Smooth muscle cell (in vitro differentiated cells): ENCODE measurements around the gene SKAP1. TPM values are rescaled to one million over a fixed set of nuclear protein-coding genes. Genes with fewer than 3 reads are reported as not detected.
A peak's percentile ranks its signal among the peaks of the same experiment; 100 is the strongest.

Source experiments
- DNase-seq: peaks from one replicate; lab custom pipeline; 2025; ENCODE audit not compliant: unreplicated experiment; lab: John Stamatoyannopoulos, UW
- H2AFZ ChIP-seq: fragments of 200-600 bp; sonication (generic); 2 replicates; pipeline ENCODE4 v1.6.0; 2016; ENCODE audit warnings: antibody characterized with exemption, low read depth, mild to moderate bottlenecking
- H3F3A ChIP-seq: fragments of 200-600 bp; sonication (generic); 2 replicates; pipeline ENCODE4 v1.6.0; 2017; ENCODE audit warnings: antibody characterized with exemption, low read depth
- H3K27ac ChIP-seq: fragments of 200-600 bp; sonication (generic); 2 replicates; pipeline ENCODE4 v1.5.1; 2016; ENCODE audit warnings: low read depth, mild to moderate bottlenecking
- H3K27me3 ChIP-seq: fragments of 200-600 bp; sonication (generic); 2 replicates; pipeline ENCODE4 v1.6.1; 2016; ENCODE audit warnings: low read depth, mild to moderate bottlenecking
- H3K36me3 ChIP-seq: fragments of 200-600 bp; sonication (generic); 2 replicates; pipeline ENCODE4 v1.5.1; 2016; ENCODE audit warnings: low read depth
- H3K4me1 ChIP-seq: fragments of 200-600 bp; sonication (generic); 2 replicates; pipeline ENCODE4 v1.5.1; 2016; ENCODE audit warnings: low read depth
- H3K4me2 ChIP-seq: fragments of 200-600 bp; sonication (generic); 2 replicates; pipeline ENCODE4 v1.6.0; 2016; ENCODE audit warnings: mild to moderate bottlenecking
- H3K4me3 ChIP-seq: fragments of 200-600 bp; sonication (generic); 2 replicates; pipeline ENCODE4 v1.5.1; 2016; ENCODE audit warnings: mild to moderate bottlenecking
- H3K79me2 ChIP-seq: fragments of 200-600 bp; sonication (generic); 2 replicates; pipeline ENCODE4 v1.6.0; 2016; ENCODE audit warnings: low read depth, mild to moderate bottlenecking
- H3K9ac ChIP-seq: fragments of 200-600 bp; sonication (generic); 2 replicates; pipeline ENCODE4 v1.6.0; 2016; ENCODE audit warnings: low read depth
- H3K9me3 ChIP-seq: fragments of 200-600 bp; sonication (generic); replicated peaks from 2 replicates; pipeline ENCODE4 v1.5.1; 2016; ENCODE audit warnings: low read depth
- H4K20me1 ChIP-seq: fragments of 200-600 bp; sonication (generic); 2 replicates; pipeline ENCODE4 v1.6.0; 2016; ENCODE audit warnings: low read depth
- WGBS: methylation state at CpG from one replicate; pipeline ENCODE4 v1.1.7; 2016; ENCODE audit warnings: low lambda C conversion rate; 5-methylcytosine and 5-hydroxymethylcytosine counted together
- polyA plus RNA-seq: library from polyadenylated mRNA; unstranded; fragments of >200 nt; fragmentation: Nextera tagmentation; extraction: Ambion mirVana; gene quantifications from 2 replicates; pipeline ENCODE4 v1.2.1, GENCODE V29; 2016
- total RNA-seq: library from RNA; depleted of rRNA; stranded (reverse); fragments of >200 nt; gene quantifications from 2 replicates; pipeline ENCODE4 v1.2.3, GENCODE V29; 2014
- TF ChIP-seq, protein P1 (sequence below): fragments of 200-600 bp; sonication (generic); IDR thresholded peaks from 2 replicates; pipeline ENCODE4 v1.5.1; 2017; ENCODE audit warnings: borderline replicate concordance, mild to moderate bottlenecking, antibody characterized with exemption; ENCODE audit not compliant: insufficient read depth, poor library complexity, severe bottlenecking

SKAP1 gene
- total and polyA plus RNA-seq, 2 experiments from 2014 or later = not detected

GRCh38 chr17:48244121-48244711 is 185.8 kb downstream of the SKAP1 start:
- H3K4me2 ChIP-seq = peak overlapping the region; percentile 6
- H3K79me2 ChIP-seq = no peaks in the 10 kb centered on the region

GRCh38 chr17:48241770-48242497 is 188.1 kb downstream of the SKAP1 start:
- 46% methylated on average over 7 of the region's 7 CpGs for WGBS
- Histone ChIP-seq H3K4me2 (no peak overlapping the region), H2AFZ (peak overlapping the region; percentile 37), H4K20me1 (no peaks in the 10 kb centered on the region), H3K27ac (no peak overlapping the region), H3K36me3 (no peaks in the 10 kb centered on the region), H3K27me3 (no peaks in the 10 kb centered on the region), H3K4me3 (no peak overlapping the region), H3F3A (no peaks in the 10 kb centered on the region), H3K79me2 (no peaks in the 10 kb centered on the region), H3K9ac (no peak overlapping the region), H3K4me1 (peaks cover 6% of the 10 kb centered on the region), H3K9me3 (no peaks in the 10 kb centered on the region)
- DNase-seq = no peak
- TF ChIP-seq, protein P1, sequence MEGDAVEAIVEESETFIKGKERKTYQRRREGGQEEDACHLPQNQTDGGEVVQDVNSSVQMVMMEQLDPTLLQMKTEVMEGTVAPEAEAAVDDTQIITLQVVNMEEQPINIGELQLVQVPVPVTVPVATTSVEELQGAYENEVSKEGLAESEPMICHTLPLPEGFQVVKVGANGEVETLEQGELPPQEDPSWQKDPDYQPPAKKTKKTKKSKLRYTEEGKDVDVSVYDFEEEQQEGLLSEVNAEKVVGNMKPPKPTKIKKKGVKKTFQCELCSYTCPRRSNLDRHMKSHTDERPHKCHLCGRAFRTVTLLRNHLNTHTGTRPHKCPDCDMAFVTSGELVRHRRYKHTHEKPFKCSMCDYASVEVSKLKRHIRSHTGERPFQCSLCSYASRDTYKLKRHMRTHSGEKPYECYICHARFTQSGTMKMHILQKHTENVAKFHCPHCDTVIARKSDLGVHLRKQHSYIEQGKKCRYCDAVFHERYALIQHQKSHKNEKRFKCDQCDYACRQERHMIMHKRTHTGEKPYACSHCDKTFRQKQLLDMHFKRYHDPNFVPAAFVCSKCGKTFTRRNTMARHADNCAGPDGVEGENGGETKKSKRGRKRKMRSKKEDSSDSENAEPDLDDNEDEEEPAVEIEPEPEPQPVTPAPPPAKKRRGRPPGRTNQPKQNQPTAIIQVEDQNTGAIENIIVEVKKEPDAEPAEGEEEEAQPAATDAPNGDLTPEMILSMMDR = no peak

More at GRCh38 chr17:48244121-48244711, 185.8 kb downstream of the SKAP1 start:
- H3K4me3 ChIP-seq = no peak overlapping the region
- H3K9me3 ChIP-seq = no peaks in the 10 kb centered on the region
- H3K27me3 ChIP-seq = no peaks in the 10 kb centered on the region
- peaks cover 6% of the 10 kb centered on the region for H3K4me1 ChIP-seq
- TF ChIP-seq, protein P1 = no peak
- DNase-seq = no peak
- WGBS = 2% methylated on average over 3 of the region's 3 CpGs
- H3K36me3 ChIP-seq = no peaks in the 10 kb centered on the region
- peak overlapping the region; percentile 68 for H3K27ac ChIP-seq
- H3F3A ChIP-seq = no peaks in the 10 kb centered on the region
- H3K9ac ChIP-seq = no peak overlapping the region
- no peaks in the 10 kb centered on the region for H4K20me1 ChIP-seq
- peak overlapping the region; percentile 60 for H2AFZ ChIP-seq

- Histone ChIP-seq H3K36me3 (no peaks in the 10 kb centered on the region), H3K9me3 (no peaks in the 10 kb centered on the region), H3K9ac (no peak overlapping the region), H3K27ac (no peak overlapping the region), H3K27me3 (no peaks in the 10 kb centered on the region), H4K20me1 (no peaks in the 10 kb centered on the region), H3F3A (no peaks in the 10 kb centered on the region), H2AFZ (no peak overlapping the region), H3K4me1 (peaks cover 6% of the 10 kb centered on the region), H3K4me2 (peak overlapping the region; percentile 18), H3K79me2 (no peaks in the 10 kb centered on the region), H3K4me3 (no peak overlapping the region)
- whole genome bisulfite sequencing = 6% methylated on average over 1 of the region's 1 CpG
- TF ChIP-seq, protein P1 = no peak
- no peak for DNase-seq
These were observed 188.9 kb downstream of the SKAP1 start for GRCh38 chr17:48241131-48241591.
